GM12874 (cell line): ENCODE results near the gene NFKBIA.

Experiments used
- CTCF ChIP-seq: IDR thresholded peaks from 2 replicates; pipeline ENCODE4 v1.5.1; 2011; ENCODE audit warnings: low read depth, mild to moderate bottlenecking, control low read depth, low read length, moderate library complexity; ENCODE audit not compliant: insufficient read depth

Gene NFKBIA

GRCh38 chr14:35355981-35356841, 48.3 kb downstream of the NFKBIA start:
- no peak for TF ChIP-seq CTCF

GRCh38 chr14:35353409-35354172, 51.0 kb downstream of the NFKBIA start:
- no peak for TF ChIP-seq CTCF

DNA sequence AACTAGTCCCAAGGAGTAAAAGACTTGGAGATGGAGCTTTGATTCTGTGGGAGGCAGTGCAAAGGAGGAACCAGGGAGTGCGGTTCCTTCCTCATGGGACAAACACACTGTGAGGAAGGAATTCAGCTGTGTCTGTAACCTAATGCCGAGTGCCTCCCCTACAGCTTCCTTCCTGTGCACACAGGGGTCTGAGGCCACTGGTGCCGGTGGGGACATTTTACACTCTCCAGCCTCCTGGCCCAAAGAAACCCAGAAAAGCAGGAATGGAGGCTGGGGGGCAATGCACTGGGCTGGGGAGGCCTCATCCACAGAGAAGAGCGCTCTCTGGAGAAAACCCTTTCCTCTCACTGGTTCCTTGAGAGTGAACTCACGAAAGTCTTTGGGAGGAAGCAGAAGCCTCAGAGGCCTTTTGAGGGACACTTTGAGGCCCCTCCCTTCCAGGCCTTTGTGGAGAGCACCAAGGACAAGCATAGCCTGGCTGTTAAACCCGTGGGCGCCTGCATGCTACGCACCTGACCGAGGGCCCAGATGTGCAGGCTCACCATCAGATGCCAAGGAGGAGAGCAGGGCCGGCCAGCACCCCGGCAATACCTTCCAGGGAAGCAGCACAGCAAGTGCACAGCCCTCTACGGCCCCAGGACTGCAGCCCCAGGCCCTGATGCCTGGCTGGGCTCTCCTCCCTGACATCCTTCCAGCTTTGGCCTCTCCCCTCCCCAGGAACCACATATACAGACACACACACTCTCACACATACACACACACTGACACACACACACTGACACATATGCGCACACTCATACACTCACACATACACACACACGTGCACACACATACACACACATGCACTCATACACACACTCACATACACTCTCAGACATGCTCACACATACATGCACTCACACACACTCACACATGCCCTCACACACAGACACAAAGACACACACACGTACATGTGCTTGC, 52.0 kb downstream of the NFKBIA start:
- TF ChIP-seq CTCF: no peak

GRCh38 chr14:35351897-35352273, 52.7 kb downstream of the NFKBIA start:
- TF ChIP-seq CTCF: no peak
